Measurements from ENCODE around the gene TPK1. TPM values are rescaled to one million over a fixed set of nuclear protein-coding genes. Genes with fewer than 3 reads are reported as not detected.

The TPK1 gene
- total RNA-seq, 1 experiment from 2014 or later = 3.3 TPM

GRCh38 chr7:144445590-144445989, 390.3 kb downstream of the TPK1 start:
- no TSS peak for BruUV-seq (replicated peaks)
- no peaks in the 10 kb centered on the region for H3K9me3 ChIP-seq (ENCODE audit: control insufficient read depth, insufficient read depth, low read depth, low read length)
- no peak overlapping the region for H3K27ac ChIP-seq (ENCODE audit: low read length)
- no peak overlapping the region for H3K4me3 ChIP-seq (ENCODE audit: low read depth in 2 of 2, low read length in 2 of 2)
- POLR2A ChIA-PET = no interaction called here
- TF ChIP-seq SIN3A (IDR thresholded peaks at IDR 0.05; ENCODE audit: borderline replicate concordance, insufficient read depth, low read depth, low read length) (no peak), CTCF (IDR thresholded peaks at IDR 0.05) (no peak), TCF7L2 (IDR thresholded peaks at IDR 0.05; ENCODE audit: low read depth, low read length) (no peak), POLR2AphosphoS5 (IDR thresholded peaks at IDR 0.05; ENCODE audit: low read depth, low read length) (no peak), REST (IDR thresholded peaks at IDR 0.05; ENCODE audit: insufficient read depth in 1 of 2, low read depth in 2 of 2, low read length in 1 of 2) (no peak)
- CTCF ChIA-PET = no interaction called here
- no peaks in the 10 kb centered on the region; the same call in 1 of the 2 replicates for H3K27me3 ChIP-seq (ENCODE audit: control insufficient read depth, insufficient read depth, low read length)
- intact Hi-C loops (cut with micrococcal nuclease; ENCODE audit: unreplicated experiment) = no loop called here
- DNase-seq (ENCODE audit: low read depth, low spot score) (no peak), ATAC-seq (no peak)
- no peaks in the 10 kb centered on the region for H3K36me3 ChIP-seq (ENCODE audit: control insufficient read depth, insufficient read depth, low read length)
- no peaks in the 10 kb centered on the region for H3K4me1 ChIP-seq (ENCODE audit: control insufficient read depth, insufficient read depth, low read length)
- in situ Hi-C loops (cut with HindIII; ENCODE audit: low pct_unique_long_range_greater_than_20kb, low sequenced_read_pairs) = no loop called here

GRCh38 chr7:144439717-144440205, 396.1 kb downstream of the TPK1 start:
- H3K36me3 ChIP-seq (ENCODE audit: control insufficient read depth, insufficient read depth, low read length) = no peaks in the 10 kb centered on the region
- ATAC-seq (no peak), DNase-seq (ENCODE audit: low read depth, low spot score) (no peak)
- H3K27me3 ChIP-seq (ENCODE audit: control insufficient read depth, insufficient read depth, low read length) = no peaks in the 10 kb centered on the region; the same call in 1 of the 2 replicates
- BruUV-seq (replicated peaks) = no TSS peak
- intact Hi-C loops (cut with micrococcal nuclease; ENCODE audit: unreplicated experiment) (loop anchor here (5.0 kb wide), 1 partner anchor 47 kb away; no protein-coding TSS in a partner anchor), in situ Hi-C loops (cut with HindIII; ENCODE audit: low pct_unique_long_range_greater_than_20kb, low sequenced_read_pairs) (no loop called here)
- POLR2A ChIA-PET = no interaction called here
- no peak overlapping the region for H3K4me3 ChIP-seq (ENCODE audit: low read depth in 2 of 2, low read length in 2 of 2)
- TF ChIP-seq SIN3A (IDR thresholded peaks at IDR 0.05; ENCODE audit: borderline replicate concordance, insufficient read depth, low read depth, low read length) (no peak), CTCF (IDR thresholded peaks at IDR 0.05) (no peak), TCF7L2 (IDR thresholded peaks at IDR 0.05; ENCODE audit: low read depth, low read length) (no peak), POLR2AphosphoS5 (IDR thresholded peaks at IDR 0.05; ENCODE audit: low read depth, low read length) (no peak), REST (IDR thresholded peaks at IDR 0.05; ENCODE audit: insufficient read depth in 1 of 2, low read depth in 2 of 2, low read length in 1 of 2) (no peak)
- no peaks in the 10 kb centered on the region for H3K4me1 ChIP-seq (ENCODE audit: control insufficient read depth, insufficient read depth, low read length)
- H3K27ac ChIP-seq (ENCODE audit: low read length) = no peak overlapping the region
- H3K9me3 ChIP-seq (ENCODE audit: control insufficient read depth, insufficient read depth, low read depth, low read length) = no peaks in the 10 kb centered on the region
- CTCF ChIA-PET = no interaction called here

Data from Panc1 (cell line).